Muscle layer of duodenum (tissue), 2 donors: ENCODE results near the gene CRX.
"Not testable (repeated sequence)": the region's sequence is repeated elsewhere in the genome, so short reads cannot be mapped to it uniquely, and the experiment has no call there.

Source experiments
- H3K27ac ChIP-seq: one replicate; pipeline ENCODE4 v1.7.0; 2013; ENCODE audit warnings: mild to moderate bottlenecking, low read length
- H3K27me3 ChIP-seq: one replicate; pipeline ENCODE4 v1.7.0; 2013; ENCODE audit warnings: low read depth, mild to moderate bottlenecking, control low read depth, low read length
- H3K36me3 ChIP-seq, 2 donors: one replicate each; pipeline ENCODE4 v1.7.0; 2013; ENCODE audit warnings: low read length in 2 of 2, control low read depth in 1 of 2, mild to moderate bottlenecking in 1 of 2; ENCODE audit not compliant: insufficient read depth in 2 of 2, control insufficient read depth in 1 of 2
- H3K4me1 ChIP-seq, 2 donors: one replicate each; pipeline ENCODE4 v1.7.0; 2013; ENCODE audit warnings: low read length in 2 of 2, mild to moderate bottlenecking in 2 of 2, control low read depth in 1 of 2, moderate library complexity in 1 of 2; ENCODE audit not compliant: insufficient read depth in 2 of 2, control insufficient read depth in 1 of 2
- H3K4me3 ChIP-seq, 2 donors: one replicate each; pipeline ENCODE4 v1.7.0; 2013; ENCODE audit warnings: low read length in 2 of 2, low read depth in 1 of 2, mild to moderate bottlenecking in 1 of 2
- H3K9me3 ChIP-seq, 2 donors: one replicate each; pipeline ENCODE4 v1.7.0; 2013; ENCODE audit warnings: low read length in 2 of 2, control low read depth in 1 of 2, mild to moderate bottlenecking in 1 of 2; ENCODE audit not compliant: control insufficient read depth in 1 of 2
- donor health status: healthy.

Gene CRX

DNA sequence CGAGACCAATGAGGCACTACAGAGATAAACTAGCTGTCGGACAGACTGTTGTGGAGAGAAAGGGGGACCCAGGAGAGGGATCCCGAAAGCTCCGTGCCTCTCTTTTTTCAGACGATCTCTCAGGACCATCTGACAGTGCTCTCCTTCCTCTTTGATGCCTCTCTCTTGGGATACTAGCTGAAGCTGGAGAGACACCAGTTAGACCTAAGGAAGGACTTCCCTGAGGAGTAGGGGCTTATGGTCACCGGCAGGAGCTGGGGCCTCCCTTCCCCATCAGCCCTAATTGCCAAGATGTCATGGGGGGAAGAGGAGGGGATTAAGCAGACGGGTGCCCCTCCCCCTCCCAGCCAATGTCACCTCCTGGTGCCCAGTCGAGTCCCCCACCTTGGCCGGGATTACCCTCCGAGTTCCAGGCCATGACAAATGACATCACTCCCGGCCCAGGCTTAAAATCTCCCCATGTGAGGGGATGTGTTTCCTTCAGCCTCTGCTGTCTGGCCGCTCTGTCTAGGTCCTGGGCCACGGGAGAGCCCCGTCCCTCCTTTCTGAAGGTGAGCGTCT is at the start of gene CRX:
TSS of gene CRX (plus strand) at position 478 of the 561 bp plus-strand sequence. CDS start 12,507 bp downstream, outside the sequence.
- peaks cover 6% of the 10 kb centered on the region for H3K27me3 ChIP-seq
- no peaks in the 10 kb centered on the region for H3K9me3 ChIP-seq
- no peaks in the 10 kb centered on the region for H3K4me1 ChIP-seq
- H3K27ac ChIP-seq: no peak within 1 kb of the TSS
- H3K36me3 ChIP-seq: no peaks in the 10 kb centered on the region
- H3K4me3 ChIP-seq: no peak within 1 kb of the TSS

DNA sequence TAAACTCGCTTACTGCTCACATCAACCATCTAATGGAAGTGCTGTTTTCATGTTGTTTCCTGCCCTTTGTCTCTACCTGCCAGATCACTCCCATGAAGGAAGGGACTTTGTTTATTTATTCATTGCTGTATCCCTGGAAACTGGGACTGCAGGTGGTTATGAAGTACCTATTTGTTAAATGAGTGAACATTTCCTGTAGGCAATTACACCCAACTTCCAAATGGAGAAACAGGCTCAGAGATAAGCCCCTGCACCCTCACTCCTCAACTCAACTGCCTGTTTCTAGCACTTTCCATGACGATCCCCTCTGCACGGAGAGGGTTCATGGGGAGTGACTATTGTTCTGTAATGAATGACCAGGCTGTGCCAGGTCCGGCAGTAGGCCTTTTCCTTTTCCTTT is 45.2 kb upstream of the CRX start:
- H3K27me3 ChIP-seq: no peaks in the 10 kb centered on the region
- H3K4me3 ChIP-seq: no peak overlapping the region
- no peaks in the 10 kb centered on the region for H3K9me3 ChIP-seq
- peaks cover 7 to 10% of the 10 kb centered on the region in 2 donors for H3K36me3 ChIP-seq
- H3K27ac ChIP-seq: peak overlapping the region; percentile 39
- peaks cover 12 to 22% of the 10 kb centered on the region in 2 donors for H3K4me1 ChIP-seq

DNA sequence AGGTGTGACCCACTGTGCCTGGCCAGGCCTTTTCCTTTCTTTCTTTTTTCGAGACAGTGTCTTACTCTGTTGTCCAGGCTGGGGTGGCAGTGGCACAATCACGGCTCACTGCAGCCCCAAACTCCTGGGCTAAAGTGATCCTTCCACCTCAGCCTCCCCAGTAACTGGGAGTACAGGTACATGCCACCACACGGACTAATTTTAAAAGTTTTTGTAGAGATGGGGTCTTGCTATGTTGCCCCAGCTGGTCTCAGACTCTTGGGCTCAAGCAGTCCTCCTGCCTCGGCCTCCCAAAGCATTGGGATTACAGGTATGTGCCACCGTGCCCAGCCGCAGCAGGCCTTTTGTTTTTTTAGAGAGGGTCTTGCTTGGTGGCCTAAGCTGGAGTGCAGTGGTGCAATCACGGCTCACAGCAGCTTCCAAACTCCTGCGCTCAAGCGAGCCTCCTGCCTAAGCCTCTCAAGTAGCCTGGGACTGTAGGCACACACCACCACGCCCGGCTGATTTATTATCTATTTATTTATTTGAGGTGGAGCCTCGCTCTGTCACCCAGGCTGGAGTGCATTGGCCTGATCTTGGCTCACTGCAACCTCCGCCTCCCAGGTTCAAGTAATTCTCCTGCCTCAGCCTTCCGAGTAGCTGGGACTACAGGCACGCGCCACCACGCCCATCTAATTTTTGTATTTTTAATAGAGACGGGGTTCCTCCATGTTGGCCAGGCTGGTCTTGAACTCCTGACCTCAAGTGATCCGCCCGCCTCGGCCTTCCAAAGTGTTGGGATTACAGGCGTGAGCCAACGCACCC is 44.3 kb upstream of the CRX start:
- H3K27ac ChIP-seq: peak overlapping the region; percentile 86
- not testable (repeated sequence) for H3K27me3 ChIP-seq, H3K9me3 ChIP-seq
- H3K4me3 ChIP-seq: peak overlapping the region; percentile 80 to 96
- H3K36me3 ChIP-seq: peaks cover 12 to 14% of the 10 kb centered on the region in 2 donors
- peaks cover 16 to 31% of the 10 kb centered on the region in 2 donors for H3K4me1 ChIP-seq

DNA sequence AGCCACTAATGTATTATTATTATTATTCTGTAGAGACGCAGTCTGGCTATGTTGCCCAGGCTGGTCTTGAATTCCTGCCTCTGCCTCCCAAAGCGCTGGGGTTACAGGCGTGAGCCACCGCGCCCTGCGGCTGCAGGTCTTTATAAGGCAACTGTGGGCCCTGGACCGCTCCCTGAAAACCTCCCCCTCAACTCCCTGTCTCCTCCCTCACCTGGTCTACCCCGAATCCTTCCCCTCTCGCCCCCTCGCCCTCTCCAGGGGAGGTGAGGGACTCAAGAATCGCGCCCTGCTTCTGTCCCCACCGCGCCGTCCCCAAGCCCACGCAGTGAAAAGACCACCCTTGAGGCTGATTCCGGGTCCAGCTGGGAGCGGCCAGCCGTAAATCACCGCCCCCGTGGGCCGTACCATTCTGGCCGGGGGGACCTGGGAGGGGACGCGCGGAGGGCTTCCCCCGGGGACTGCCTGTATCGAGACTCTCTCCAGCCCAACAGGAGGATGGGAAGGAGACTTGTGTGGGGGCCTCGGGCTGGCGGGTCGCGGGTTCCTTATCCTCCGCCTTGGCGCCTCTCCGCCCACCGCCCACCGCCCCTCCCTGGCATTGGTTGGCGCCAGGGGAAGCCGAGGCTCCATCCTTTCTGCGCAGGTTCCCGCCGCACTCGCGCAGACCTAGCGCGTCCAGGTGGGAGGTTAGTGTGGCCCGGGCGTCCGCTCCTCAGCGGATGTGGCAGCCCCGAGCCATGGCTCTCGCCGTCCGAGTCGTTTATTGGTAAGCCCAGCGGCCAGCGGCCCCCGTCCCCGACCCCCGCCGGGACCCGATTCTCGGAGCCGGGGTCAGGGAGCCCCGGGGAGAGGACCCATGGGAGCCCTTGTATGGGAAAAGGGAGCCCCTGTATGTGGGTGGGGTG is 43.4 kb upstream of the CRX start, which contains the start of gene SELENOW:
TSS of gene SELENOW (plus strand) at position 655 of the 905 bp plus-strand sequence. CDS start at position 738, 83 bp downstream.
- peaks cover 16 to 37% of the 10 kb centered on the region in 2 donors for H3K4me1 ChIP-seq
- H3K9me3 ChIP-seq: no peaks in the 10 kb centered on the region
- H3K27me3 ChIP-seq: no peaks in the 10 kb centered on the region
- peak within 1 kb of the TSS; percentile 86 for H3K27ac ChIP-seq
- H3K36me3 ChIP-seq: peaks cover 16 to 22% of the 10 kb centered on the region in 2 donors
- peak within 1 kb of the TSS; percentile 80 to 96 for H3K4me3 ChIP-seq

DNA sequence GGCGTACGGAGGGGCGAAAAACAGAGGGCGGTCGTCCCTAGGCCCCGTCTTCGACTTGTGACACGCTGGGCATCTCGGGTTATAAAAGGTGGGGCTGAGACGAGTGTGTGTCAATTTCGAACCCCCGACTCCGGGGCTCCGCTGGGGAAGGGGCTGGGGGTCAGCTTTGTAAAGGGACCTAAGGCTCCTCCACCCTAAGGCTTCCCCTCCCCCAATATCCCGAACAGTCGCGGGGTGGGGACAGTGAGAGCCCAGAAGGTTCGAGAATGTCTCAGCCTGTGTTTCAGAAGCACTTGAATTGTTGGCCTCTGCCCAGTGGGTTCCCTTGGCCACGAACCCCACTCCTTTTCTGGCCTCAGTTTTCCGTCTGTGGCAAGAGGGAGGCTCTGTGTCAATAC is 42.8 kb upstream of the CRX start:
- Histone ChIP-seq H3K27me3 (no peaks in the 10 kb centered on the region), H3K27ac (peak overlapping the region; percentile 86), H3K4me1 (peaks cover 16 to 37% of the 10 kb centered on the region in 2 donors), H3K9me3 (no peaks in the 10 kb centered on the region), H3K4me3 (peak overlapping the region; percentile 80 to 96), H3K36me3 (peaks cover 16 to 29% of the 10 kb centered on the region in 2 donors)

DNA sequence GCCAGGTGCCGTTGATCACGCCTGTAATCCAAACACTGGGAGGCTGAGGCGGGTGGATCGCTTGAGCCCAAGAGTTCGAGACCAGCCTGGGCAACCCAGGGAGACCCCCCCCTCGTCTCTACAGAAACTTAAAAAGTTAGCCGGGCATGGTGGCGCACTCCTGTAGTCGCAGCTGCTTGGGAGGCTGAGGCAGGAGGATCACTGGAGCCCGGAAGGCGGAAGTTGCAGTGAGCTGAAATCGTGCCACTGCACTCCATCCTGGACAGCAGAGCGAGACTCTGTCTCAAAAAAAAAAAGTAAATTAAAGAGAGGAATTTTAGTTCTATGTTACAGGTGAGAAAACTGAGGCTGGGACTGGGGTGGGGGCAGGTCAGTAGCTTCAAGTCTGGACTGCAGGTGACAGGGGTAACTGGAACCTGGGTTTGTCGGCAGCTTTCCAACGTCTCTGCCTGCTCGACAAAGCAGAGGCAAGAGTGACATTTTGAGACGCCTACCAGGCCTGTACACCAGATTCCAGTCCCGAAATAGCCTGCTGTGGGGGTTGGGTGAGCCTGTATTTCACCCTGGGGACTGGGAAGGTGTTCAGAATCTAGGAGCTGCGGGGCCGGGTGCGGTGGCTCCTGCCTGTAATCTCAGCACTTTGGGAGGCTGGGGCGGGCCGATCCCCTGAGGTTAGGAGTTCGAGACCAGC is 42.1 kb upstream of the CRX start:
- Histone ChIP-seq H3K9me3 (no peaks in the 10 kb centered on the region), H3K27ac (peak overlapping the region; percentile 86), H3K36me3 (peaks cover 23 to 36% of the 10 kb centered on the region in 2 donors), H3K27me3 (no peaks in the 10 kb centered on the region), H3K4me3 (peak overlapping the region; percentile 80 to 96), H3K4me1 (peaks cover 16 to 37% of the 10 kb centered on the region in 2 donors)

DNA sequence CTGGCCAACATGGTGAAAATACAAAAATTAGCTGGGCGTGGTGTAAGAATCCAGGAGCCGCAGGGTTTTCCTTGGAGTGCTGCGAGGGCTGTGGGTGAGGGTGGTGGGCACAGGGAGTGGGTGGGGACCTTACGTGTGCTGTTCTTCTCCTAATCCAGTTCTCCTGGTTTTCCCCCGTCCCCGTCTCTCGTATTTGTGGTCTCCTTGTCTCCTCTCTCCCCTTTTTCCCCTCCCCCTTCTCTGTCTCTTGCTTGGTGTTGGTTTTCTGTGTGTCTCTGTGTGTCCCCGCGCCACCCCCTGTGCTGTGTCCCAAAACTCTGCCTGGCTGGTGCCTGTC is 41.6 kb upstream of the CRX start:
- H3K4me1 ChIP-seq: peaks cover 16 to 37% of the 10 kb centered on the region in 2 donors
- no peaks in the 10 kb centered on the region for H3K9me3 ChIP-seq
- H3K27me3 ChIP-seq: no peaks in the 10 kb centered on the region
- H3K4me3 ChIP-seq: peak overlapping the region; percentile 80 to 96
- peaks cover 23 to 37% of the 10 kb centered on the region in 2 donors for H3K36me3 ChIP-seq
- peak overlapping the region; percentile 81 for H3K27ac ChIP-seq

DNA sequence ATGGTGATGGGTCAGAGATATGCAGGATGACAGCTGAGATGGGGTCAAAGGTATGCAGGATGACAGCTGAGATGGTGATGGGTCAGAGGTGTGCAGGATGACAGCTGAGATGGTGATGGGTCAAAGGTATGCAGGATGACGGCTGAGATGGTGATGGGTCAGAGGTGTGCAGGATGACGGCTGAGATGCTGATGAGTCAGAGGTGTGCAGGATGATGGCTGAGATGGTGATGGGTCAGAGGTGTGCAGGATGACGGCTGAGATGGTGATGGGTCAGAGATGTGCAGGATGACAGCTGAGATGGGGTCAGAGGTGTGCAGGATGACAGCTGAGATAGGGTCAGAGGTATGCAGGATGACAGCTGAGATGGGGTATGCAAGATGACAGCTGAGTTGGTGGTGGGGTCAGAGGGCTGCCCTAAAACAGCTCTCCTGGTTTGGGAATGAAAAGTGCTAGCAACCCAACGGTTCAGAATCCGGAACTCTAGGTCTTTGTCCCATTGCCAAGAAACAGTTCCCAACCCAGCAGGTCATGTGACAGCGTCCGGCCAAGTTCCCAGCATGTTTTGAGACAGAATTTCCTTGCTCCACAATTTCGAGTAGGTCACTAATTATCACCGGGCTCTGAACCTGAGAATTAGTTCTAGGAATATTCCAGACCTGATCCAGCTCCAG is 40.0 kb upstream of the CRX start:
- Histone ChIP-seq H3K4me3 (peak overlapping the region in 1 of 2 donors; percentile 96), H3K4me1 (peaks cover 16 to 37% of the 10 kb centered on the region in 2 donors), H3K9me3 (no peaks in the 10 kb centered on the region), H3K27me3 (no peaks in the 10 kb centered on the region), H3K36me3 (peaks cover 34 to 52% of the 10 kb centered on the region in 2 donors), H3K27ac (peak overlapping the region; percentile 45)

DNA sequence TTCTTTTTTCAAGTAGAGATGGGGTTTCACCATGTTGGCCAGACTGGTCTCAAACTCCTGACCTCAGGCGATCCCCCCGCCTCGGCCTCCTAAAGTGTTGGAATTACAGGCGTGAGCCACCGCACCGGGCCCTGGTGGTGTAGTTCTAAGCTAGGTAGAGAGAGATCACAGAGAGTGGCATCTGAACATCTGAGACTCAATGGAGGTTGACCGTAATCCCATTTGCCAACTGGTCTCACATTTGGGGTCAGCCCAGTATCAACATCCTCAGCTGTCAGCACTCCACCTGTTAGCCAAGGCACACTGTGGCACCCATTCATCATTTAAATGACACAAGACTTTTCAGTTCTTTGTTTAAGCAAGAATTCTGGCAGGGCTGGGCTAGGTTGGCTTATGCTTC is 35.2 kb upstream of the CRX start:
- Histone ChIP-seq H3K9me3 (no peaks in the 10 kb centered on the region), H3K4me1 (peaks cover 4 to 18% of the 10 kb centered on the region in 2 donors), H3K27ac (no peak overlapping the region), H3K27me3 (no peaks in the 10 kb centered on the region), H3K36me3 (peaks cover 28 to 43% of the 10 kb centered on the region in 2 donors), H3K4me3 (no peak overlapping the region)

DNA sequence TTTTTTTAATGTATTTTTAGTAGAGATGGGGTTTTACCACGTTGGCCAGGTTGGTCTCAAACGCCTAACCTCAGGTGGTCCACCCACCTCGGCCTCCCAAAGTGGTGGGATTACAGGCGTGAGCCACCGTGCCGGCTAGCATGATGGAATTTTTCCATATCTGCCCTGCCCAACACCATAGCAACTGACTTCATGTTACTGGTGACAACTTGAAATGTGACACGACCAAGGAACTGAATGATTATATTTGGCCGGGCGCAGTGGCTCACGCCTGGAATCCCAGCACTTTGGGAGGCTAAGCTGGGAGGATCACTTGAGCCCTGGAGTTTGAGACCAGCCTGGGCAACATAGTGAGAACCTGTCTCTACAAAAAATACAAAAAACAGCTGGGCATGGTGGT is 34.4 kb upstream of the CRX start:
- not testable (repeated sequence) for H3K4me3 ChIP-seq, H3K27ac ChIP-seq, H3K27me3 ChIP-seq, H3K9me3 ChIP-seq
- Histone ChIP-seq H3K36me3 (peaks cover 23 to 39% of the 10 kb centered on the region in 2 donors), H3K4me1 (peaks cover 0 to 11% of the 10 kb centered on the region in 2 donors)
